HG03439 (cell line): Measurements from ENCODE around the gene FOSL2.

ENCODE experiments used
- ATAC-seq: cut with Tn5 transposase; IDR thresholded peaks from one replicate; pipeline ENCODE4 v1.9.1; 2021; ENCODE audit warnings: mild to moderate bottlenecking, moderate library complexity; ENCODE audit not compliant: unreplicated experiment

The FOSL2 gene

GRCh38 chr2:28447086-28447485 is 54.4 kb downstream of the FOSL2 start:
- ATAC-seq: no peak

GRCh38 chr2:28447943-28448792 is 55.5 kb downstream of the FOSL2 start:
- ATAC-seq: no peak

GRCh38 chr2:28448793-28449100 is 56.1 kb downstream of the FOSL2 start:
- no peak for ATAC-seq

- ATAC-seq: no peak
Observed at GRCh38 chr2:28449126-28449487, 56.4 kb downstream of the FOSL2 start.

GRCh38 chr2:28449488-28450395 is 57.1 kb downstream of the FOSL2 start:
- no peak for ATAC-seq

GRCh38 chr2:28450901-28451565 is 58.4 kb downstream of the FOSL2 start:
- ATAC-seq: no peak

GRCh38 chr2:28451793-28452533 is 59.3 kb downstream of the FOSL2 start:
- ATAC-seq: no peak

- ATAC-seq: no peak
Observed at GRCh38 chr2:28452534-28453081, 60.0 kb downstream of the FOSL2 start.

- no peak for ATAC-seq
Observed at GRCh38 chr2:28453396-28453795, 60.7 kb downstream of the FOSL2 start.

GRCh38 chr2:28454016-28454930 is 61.6 kb downstream of the FOSL2 start:
- no peak for ATAC-seq

- ATAC-seq: no peak
Observed at GRCh38 chr2:28457237-28457636, 64.6 kb downstream of the FOSL2 start.

GRCh38 chr2:28461056-28461455 is 68.4 kb downstream of the FOSL2 start:
- ATAC-seq: no peak

- no peak for ATAC-seq
Observed at GRCh38 chr2:28462122-28462521, 69.5 kb downstream of the FOSL2 start.

GRCh38 chr2:28463211-28463816 is 70.7 kb downstream of the FOSL2 start:
- ATAC-seq: no peak

GRCh38 chr2:28463893-28464292 is 71.2 kb downstream of the FOSL2 start:
- ATAC-seq: no peak

GRCh38 chr2:28465148-28465885 is 72.7 kb downstream of the FOSL2 start:
- no peak for ATAC-seq
